ENCODE results near the gene CAT. TPM values are rescaled to one million over a fixed set of nuclear protein-coding genes. Genes with fewer than 3 reads are reported as not detected.

Gene CAT
- total RNA-seq, 1 donor from 2014 or later: 16.4 TPM

GRCh38 chr11:34437224-34438125 lies 1.3 kb upstream of the CAT start:
- no peak for DNase-seq (ENCODE audit: low read depth)
- Histone ChIP-seq H3K27me3 (ENCODE audit: control insufficient read depth, insufficient read depth, low read length) (no peaks in the 10 kb centered on the region), H3K4me3 (ENCODE audit: low read depth, low read length) (peak overlapping the region; percentile 86), H3K36me3 (ENCODE audit: control insufficient read depth, insufficient read depth, low read length) (no peaks in the 10 kb centered on the region)
- no peak for TF ChIP-seq CTCF (IDR thresholded peaks at IDR 0.05; ENCODE audit: insufficient read depth, low read length, poor library complexity, severe bottlenecking)

- H3K4me3 ChIP-seq (ENCODE audit: low read depth, low read length): peak overlapping the region; percentile 86
- no peak for TF ChIP-seq CTCF (IDR thresholded peaks at IDR 0.05; ENCODE audit: insufficient read depth, low read length, poor library complexity, severe bottlenecking)
- H3K36me3 ChIP-seq (ENCODE audit: control insufficient read depth, insufficient read depth, low read length): no peaks in the 10 kb centered on the region
- no peaks in the 10 kb centered on the region for H3K27me3 ChIP-seq (ENCODE audit: control insufficient read depth, insufficient read depth, low read length)
- DNase-seq (ENCODE audit: low read depth): no peak
Observed at GRCh38 chr11:34439610-34440198, 970 bp downstream of the CAT start.

- no peak for TF ChIP-seq CTCF (IDR thresholded peaks at IDR 0.05; ENCODE audit: insufficient read depth, low read length, poor library complexity, severe bottlenecking)
- DNase-seq (ENCODE audit: low read depth): no peak
- H3K4me3 ChIP-seq (ENCODE audit: low read depth, low read length): no peak overlapping the region
- H3K36me3 ChIP-seq (ENCODE audit: control insufficient read depth, insufficient read depth, low read length): no peaks in the 10 kb centered on the region
- H3K27me3 ChIP-seq (ENCODE audit: control insufficient read depth, insufficient read depth, low read length): no peaks in the 10 kb centered on the region
Observed at GRCh38 chr11:34441814-34442213, 3.1 kb downstream of the CAT start.

- Histone ChIP-seq H3K27me3 (ENCODE audit: control insufficient read depth, insufficient read depth, low read length) (no peaks in the 10 kb centered on the region), H3K4me3 (ENCODE audit: low read depth, low read length) (no peak overlapping the region), H3K36me3 (ENCODE audit: control insufficient read depth, insufficient read depth, low read length) (no peaks in the 10 kb centered on the region)
- TF ChIP-seq CTCF (IDR thresholded peaks at IDR 0.05; ENCODE audit: insufficient read depth, low read length, poor library complexity, severe bottlenecking): no peak
- DNase-seq (ENCODE audit: low read depth): no peak
Observed at GRCh38 chr11:34443136-34443535, 4.4 kb downstream of the CAT start.

- no peaks in the 10 kb centered on the region for H3K27me3 ChIP-seq (ENCODE audit: control insufficient read depth, insufficient read depth, low read length)
- no peaks in the 10 kb centered on the region for H3K36me3 ChIP-seq (ENCODE audit: control insufficient read depth, insufficient read depth, low read length)
- TF ChIP-seq CTCF (IDR thresholded peaks at IDR 0.05; ENCODE audit: insufficient read depth, low read length, poor library complexity, severe bottlenecking): no peak
- no peak for DNase-seq (ENCODE audit: low read depth)
- H3K4me3 ChIP-seq (ENCODE audit: low read depth, low read length): no peak overlapping the region
Observed at GRCh38 chr11:34444428-34444827, 5.7 kb downstream of the CAT start.
